CD4-positive, alpha-beta T cell treated with Interferon alpha-2 for 1 hour (primary cell): ENCODE data around the gene AHCYL2.
A peak's percentile ranks its signal among the peaks of the same experiment; 100 is the strongest.
"Not testable (repeated sequence)": the region's sequence is repeated elsewhere in the genome, so short reads cannot be mapped to it uniquely, and the experiment has no call there.

Source experiments
- DNase-seq, 2 donors: peaks; one replicate each; pipeline ENCODE4 v3.0.0-alpha.2; 2020 to 2022

Gene AHCYL2

DNA sequence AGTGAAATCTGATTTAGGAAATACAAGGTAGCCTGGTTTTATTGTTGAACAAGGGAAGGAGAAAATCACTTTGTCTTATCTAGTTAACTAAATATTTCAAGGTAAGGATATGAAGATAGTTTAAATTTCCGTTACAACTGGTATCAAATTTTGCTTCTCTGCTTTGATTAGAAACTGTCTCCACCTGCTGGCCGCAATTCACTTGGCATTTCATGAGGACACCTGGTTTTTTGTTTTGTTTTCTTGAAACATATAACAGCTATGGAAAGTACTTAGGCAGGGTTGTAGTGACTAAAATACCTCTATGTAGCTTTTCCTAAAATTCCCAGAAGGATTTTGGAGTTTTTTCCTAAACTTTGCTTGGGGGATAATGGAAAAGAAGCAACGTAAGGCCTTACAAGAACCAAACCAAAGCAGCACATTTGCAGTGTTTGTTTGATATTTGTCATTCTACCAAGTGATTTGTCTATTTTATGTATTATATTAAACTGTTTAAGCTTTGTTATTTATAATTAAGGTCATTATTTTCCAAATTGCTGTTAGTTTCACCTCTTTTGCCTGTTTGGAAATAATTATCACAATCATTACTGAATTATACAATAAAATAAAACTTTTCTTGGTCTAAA lies 73.6 kb downstream of the AHCYL2 start:
- DNase-seq = peak; percentile 29 to 56

DNA sequence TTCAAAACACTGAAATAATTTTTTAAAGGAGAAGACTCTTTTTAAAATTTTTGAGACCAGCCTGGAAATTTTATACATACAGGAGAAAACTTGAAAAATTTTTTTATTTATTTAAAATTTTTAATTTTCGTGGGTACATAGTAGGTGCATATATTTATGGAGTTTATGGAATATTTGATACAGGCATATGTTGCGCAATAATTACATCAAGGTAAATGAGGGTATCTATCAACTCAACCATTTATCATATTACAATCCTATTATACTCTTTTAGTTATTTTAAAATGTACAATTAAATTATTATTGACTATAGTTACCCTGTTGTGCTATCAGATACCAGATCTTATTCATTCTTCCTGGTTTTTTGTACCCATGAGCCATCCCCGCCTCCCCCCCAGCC lies 75.1 kb downstream of the AHCYL2 start:
- no peak for DNase-seq

DNA sequence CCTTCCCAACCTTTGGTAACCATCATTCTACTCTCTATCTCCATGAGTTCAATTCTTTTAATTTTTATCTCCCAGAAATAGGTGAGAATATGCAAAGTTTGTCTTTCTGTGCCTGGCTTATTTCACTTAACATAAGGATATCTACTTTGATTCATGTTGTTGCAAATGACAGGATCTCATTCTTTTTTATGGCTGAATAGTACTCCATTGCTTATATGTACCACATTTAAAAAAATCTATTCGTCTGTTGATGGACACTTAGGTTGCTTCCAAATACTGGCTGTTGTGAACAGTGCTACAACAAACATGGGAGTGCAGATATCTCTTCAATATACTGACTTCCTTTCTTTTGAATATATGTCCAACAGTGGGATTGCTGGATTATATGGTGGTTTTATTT lies 75.5 kb downstream of the AHCYL2 start:
- DNase-seq = not testable (repeated sequence)

DNA sequence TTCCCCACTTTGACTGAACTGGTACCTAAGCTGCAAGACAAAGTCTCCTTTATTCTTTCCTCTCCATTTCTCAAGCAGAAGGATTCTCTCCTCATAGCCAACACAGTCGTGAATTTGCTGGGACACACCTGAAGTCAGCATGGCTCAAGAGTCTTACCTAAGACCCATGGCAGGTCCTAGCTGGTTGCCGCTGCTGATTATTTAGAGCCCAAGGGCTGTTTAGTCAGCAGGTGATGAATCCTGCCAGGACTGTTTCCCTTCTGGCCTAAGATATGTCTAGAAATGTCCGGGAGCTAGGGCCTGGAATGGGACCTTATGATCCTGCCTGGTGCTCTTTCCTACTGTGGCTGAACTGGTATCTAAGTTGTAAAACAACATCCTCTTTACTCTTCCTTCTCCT lies 82.8 kb downstream of the AHCYL2 start:
- DNase-seq = no peak

DNA sequence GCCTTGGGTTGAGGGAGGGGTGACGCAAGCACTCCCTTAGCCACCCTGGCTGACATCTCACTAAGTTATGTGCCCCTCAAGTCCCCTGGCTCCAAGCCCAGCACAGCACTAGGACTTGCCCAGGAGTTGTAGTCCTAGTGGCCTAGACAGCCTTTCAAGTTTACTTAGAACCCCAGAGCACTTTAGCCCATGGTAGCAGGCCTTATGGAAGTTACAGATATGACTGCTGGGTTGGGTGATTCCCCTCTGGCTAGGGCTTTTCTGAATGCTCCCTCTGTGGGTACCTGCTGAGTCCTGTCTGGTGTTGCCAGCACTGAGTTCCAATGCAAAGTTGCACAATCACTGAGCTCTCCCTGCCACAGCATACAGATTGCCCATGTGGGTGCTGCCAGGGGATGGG lies 83.2 kb downstream of the AHCYL2 start:
- no peak for DNase-seq

DNA sequence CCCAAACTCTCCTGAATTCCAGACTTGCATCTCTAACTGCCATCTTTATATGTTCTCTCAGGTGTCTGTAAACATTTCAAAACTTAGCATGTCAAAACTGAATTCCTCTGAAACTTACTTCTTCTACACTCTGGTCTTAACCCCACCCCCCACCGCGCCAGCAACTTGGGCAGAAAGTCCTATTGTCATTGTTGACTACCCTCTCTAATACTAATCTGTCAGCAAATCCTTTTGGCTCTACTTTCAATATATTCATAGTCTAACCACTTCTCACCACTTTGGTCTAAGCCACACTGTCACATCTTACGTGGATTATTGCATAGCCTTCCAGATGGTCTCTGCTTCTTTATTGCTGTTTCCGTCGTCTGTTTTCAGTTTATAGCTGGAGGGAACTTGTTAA lies 86.6 kb downstream of the AHCYL2 start:
- no peak for DNase-seq

DNA sequence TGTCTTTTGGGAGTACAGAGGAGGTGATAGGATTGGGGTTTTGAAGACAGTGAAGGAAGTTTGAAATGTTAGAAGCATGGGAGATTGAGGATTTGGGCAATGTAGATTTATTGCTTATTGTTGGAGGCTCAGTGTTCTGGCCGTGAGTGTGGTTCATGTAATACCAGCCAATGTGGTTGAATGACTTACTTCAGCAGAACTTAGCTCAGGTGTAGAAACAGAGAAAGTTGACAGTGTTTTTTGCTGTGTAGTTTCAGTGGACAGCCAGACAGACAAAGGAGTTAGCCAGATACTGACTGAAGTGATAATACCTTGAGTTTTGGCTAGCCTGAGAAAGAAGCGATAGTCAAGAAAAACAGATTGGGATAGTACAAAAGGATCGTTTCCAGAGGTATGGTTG lies 88.5 kb downstream of the AHCYL2 start:
- DNase-seq = no peak

DNA sequence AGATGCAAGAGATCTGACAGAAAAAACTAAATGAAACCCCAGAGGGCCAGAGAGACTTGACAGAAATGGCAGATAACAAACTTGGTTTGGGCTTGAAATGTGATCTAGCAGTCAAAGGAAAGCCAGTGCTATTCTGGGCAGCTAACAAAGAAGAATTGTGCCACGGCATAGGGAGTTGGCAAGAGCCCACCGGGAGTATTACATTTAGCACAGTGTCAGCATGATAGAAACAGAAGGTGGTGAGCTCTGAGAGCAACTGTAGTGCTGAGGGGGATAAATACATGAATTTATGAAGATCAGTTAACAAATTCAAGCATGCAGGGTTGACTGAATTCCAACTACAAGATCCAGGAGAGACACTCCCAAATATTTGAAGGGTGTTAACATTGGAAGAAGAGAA lies 91.1 kb downstream of the AHCYL2 start:
- no peak for DNase-seq

DNA sequence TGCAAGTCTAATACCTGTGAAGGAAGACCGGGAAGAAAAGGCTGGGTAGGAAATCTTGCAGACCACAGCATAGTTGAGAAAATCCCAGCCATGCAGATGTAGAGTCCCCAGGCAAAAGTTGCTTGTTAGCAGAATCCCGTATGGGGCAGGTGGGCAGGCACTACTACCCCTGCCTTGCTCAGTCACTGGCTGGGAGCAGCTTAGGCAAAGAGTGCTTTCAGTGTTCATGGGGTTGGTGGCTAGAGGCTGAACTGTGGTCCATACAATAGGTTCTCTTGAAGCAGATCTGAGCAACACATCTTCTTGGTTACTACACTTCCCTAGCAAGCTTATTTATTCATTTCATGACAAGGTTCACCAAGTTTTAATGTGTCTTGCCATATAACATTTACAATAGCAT lies 92.6 kb downstream of the AHCYL2 start:
- no peak for DNase-seq

DNA sequence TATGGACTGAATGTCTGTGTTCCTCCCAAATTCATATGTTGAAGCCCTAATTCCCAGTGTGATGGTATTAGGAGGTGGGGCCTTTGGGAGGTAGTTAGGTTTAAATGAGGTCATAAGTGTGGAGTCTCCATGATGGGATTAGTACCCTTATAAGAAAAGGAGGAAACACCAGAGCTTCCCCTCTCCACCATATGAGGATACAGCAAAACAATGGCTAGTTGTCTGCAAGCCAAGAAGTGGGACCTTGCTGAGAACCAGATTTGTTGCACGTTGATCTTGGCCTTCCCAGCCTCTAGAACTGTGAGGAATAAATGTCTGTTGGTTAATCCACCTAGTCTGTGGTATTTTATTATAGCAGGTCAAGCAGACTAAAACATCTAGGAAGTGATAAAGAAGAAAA lies 102.2 kb downstream of the AHCYL2 start:
- DNase-seq = no peak

DNA sequence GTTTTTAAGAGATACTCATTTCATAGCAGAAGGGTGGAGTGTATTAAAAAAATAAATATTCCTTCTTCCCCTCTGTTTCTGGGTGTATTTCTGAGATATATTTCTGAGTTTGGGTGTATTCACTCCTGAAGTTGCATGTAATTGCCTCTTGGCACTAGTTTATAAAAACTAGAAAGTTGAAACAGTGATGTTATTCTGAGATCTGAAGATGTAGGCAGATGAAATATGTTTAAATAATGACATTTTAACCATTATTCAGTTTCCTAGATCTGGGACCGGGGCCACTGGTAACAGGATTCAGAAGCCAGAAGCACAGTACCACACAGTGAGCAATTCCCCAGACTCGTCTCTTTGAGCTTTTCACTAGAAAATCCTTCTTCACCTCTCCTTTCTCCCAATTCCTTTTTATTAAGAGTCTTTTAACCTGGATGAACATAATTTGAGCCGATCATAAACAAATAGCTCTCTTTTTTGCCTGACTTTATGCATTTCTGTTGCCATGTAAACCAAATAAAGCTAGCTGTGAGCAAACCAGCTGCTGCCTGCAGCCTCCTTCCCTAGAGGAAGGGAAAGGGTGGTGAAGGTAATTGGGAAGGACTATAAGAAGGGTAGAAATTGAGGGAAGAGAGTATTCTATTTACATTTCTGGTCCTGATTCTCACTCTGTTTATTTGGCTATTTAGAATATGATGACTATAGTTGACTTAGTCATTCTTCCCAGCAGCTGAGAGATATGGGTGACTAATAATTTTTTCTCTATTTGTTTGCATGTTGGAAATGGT lies 107.6 kb downstream of the AHCYL2 start:
- DNase-seq = no peak

DNA sequence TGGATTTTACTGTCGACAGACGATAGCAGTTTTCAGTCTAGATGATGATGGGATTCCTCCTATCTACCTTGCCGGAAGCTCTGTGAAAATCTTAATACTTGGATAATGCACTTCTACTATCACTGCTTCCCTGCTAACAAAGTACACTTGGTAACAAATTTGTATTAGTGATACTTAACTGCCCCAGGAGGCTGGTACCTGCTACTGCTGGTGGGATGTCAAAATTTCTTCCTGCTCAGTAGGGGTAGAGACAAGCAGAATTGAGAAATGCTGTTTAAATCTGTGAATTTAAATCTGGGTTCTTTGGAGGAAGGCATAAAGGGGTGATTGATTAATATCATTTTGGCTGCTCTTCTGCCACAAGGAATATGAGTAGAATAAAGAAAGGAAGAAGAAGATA lies 109.6 kb downstream of the AHCYL2 start:
- no peak for DNase-seq

DNA sequence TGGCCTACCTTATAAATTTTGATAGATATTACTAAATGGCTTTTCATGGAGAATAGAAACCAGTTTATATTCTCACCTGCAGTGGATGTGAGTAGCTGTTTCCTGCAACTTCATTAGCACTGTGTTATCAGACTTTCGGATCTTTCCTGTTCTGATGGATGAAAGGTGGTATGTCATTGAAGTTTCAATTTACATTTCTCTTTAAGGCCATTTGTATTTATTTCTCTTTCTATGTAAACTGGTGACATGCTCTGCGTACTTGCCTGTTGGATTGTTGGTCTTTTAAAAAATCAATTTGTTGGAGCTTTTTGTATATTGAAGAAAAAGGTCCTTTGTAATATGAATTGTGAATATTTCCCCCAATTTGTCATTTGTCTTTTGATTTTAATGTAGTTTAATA lies 113.6 kb downstream of the AHCYL2 start:
- DNase-seq = no peak

DNA sequence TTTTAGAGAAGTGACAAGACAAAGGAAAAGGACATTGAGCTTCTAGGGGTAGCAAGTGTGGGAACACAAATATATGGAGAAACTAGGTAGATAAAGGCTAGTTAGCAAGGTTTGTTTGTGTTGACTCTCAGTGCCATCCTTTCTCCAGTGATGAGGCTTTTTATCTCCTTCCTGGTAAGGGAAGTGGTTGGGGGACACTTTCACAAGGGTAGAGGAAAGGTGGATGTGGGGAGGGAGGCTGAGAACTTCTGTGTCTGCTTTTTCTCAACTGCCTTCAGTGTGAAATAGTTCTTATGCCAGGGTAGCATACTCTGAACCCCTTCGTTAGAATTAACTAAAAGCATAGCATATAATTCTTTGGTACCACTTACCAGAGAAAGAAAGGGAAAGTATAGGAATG lies 116.4 kb downstream of the AHCYL2 start:
- DNase-seq = no peak

DNA sequence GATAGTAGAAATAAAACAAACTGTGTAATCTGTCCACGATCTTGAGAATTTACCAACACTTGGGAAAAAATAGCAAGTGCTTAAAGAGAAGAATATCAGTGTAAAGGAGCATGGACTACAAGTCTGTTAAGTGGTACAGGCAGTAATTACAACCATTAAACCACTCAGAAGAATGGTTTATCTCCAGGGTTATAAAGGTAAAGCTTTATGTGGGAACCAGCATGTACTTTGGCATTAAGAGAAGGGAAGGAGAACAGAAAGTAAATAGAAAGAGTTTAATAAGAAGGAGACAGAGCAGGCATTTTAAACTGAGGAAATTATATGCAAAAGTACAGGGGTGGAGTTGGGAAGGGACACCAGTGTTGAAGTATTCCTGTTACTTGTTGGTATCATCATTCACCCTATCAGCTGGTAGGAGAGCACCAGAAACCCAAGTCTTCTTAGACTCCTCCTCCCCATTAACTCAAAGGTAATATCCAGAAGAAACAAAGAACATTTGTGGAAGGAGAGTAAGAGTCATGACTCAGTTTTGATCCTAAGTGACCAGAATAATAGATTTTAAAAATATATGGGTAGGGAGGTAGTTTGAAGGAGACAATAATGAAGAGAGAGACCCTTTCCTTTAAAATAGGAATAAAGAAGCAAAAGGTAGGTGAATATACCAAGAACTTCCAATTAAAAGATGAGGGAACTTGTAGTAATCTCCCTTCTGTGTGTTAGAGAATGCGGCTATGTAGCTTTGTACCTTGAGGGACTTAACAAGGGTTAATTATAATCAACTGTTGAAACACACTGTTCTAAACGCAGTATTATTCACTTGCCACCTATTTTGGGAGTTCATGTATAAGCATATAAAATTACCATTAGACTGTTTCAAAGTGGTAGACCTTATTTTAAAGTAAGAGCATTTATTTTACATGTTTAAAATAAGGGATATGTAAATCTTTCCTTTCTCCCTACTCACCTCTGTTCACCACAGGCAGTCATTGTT lies 117.3 kb downstream of the AHCYL2 start:
- no peak for DNase-seq

DNA sequence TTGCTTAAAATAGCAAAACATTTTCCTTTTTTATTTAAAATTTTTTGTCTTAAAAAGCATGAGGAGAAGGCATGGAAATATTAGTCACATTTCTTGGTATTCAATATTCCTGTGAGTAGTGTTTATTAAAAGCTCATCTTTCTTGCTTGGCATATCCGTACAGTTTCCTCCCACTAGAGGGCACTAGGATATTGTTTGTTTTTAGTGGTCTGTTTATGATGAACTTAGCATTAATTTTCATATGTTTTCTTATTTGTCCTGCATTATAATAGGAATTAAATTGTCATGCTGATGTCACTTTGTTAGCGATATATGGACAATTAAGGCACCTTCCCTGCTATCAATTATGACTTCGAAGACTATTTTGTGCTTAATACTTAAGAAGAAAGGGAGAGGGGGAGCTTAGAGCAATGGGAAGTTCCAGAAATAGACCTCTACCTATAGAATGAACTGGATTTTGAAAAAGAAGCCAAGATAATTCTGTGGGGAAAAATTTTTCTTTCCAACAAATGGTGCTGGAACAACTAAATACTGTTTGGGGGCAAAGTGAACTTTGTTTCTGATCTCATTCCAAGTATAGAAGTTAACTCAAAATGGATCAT lies 118.4 kb downstream of the AHCYL2 start:
- peak in 1 of 2 donors; percentile 56 for DNase-seq

DNA sequence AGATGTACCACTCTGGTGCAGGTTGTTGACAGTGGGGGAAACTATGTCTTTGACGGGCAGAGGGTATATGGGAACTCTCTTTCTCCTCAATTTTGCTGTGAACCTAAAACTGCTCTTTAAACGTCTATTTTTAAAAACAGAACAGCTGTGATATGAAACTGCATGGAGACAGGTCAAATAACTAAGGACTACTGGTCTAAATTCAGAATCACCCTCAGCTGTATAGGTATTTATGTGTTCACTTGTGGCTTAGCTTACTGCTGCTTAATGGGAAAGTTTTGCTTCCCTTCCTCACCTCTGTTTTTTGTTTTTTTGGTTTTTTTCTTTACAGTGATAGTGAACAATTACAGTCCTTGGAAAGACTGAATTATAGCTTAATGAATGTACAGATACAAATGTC lies 122.5 kb downstream of the AHCYL2 start:
- DNase-seq = no peak

DNA sequence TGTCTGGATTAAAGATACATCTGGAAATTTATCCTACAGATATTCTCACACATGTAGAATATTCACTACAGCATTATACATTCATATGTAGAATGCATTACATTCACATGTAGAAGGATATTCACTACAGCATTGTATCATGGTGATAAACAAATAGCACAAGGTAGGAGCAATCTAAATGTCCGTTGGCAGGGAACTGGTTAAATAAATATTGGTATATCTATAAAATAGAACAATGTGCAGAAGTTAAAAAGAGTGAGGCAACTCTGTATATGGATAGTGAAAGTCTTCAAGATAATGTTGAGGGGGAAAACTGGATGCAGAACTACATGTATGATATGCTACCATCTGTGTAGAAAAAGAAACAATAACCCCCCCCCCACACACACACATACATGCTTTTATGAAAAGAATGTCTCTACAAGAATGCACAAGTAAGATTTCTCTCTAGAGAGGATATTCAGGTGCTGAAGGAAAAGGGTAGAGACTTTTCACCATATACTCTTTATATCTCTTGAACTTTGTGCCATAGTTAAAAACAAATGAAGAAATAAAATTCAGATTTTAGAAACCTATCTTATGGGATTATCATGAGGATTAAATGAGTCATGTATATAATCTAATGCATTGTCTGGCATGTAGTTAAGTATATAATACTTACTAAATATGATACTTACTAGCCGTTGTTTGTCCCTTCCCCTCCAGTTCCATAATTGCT lies 123.4 kb downstream of the AHCYL2 start:
- DNase-seq = no peak

DNA sequence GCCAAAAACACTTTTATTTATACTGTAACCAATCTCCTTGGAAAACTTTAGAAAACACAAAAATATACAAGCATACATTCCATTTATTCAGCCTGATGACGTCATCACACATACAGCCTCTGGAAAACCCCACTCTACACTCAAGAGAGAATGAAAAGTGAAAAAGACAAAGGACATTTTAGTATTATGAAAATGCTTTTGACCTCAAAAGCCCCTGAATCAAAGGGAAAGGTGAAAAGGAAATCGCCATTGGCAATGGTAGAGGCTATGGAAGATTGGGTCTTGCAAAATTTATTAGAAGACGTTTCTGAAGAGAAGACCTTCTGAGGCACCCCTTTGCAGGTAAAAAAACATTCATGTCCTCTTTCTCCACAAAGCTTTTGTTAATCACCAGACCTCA lies 126.5 kb downstream of the AHCYL2 start:
- no peak for DNase-seq

DNA sequence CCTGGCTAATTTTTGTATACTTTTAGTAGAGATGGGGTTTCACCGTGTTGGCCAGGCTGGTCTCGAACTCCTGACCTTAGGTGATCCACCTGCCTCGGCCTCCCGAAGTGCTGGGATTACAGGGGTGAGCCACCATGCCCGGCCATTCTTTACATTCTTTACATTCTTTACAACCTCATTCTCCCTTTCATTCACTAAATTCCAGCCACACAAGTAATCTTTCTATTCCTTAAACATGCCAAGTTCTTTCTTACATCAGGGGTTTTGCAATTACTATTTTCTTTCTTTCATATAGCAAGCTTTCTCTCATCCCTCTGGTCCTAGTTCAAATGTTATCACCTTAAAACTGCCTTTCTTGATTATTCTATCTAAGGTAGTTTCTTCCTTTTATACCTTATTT lies 128.3 kb downstream of the AHCYL2 start:
- not testable (repeated sequence) for DNase-seq

DNA sequence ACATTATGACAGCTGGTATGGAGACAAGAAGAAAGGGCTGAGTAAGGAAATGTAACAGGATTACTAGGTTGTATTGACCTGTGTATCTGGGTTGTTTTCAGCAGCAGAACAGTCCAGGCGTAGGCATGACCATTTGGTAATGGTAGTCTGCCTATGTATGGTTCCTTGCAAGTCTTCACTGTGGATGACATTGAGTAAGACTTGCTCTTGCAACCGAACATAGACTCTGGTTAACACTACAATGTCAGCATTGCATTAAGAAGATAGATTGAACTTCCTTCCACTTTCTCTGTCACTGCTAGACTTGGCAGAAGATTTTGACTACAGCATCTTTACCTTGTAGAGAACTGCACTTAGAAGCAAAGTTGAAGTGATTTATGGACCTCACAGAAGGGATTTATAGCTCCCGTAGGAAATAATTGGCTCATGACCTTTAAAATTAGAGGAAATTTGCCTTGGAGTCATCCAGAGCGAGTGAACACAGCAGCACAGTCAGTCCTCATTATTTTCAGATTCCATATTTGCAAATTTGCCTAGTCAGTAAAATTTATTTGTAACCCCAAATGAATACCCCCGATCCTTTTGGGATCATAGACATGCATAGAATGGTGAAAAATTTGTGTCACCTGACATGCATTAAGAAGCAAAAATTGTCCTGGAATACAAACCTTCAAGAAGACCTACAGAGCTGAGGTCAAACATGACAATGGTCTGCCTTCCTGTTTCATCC lies 129.8 kb downstream of the AHCYL2 start:
- no peak for DNase-seq

DNA sequence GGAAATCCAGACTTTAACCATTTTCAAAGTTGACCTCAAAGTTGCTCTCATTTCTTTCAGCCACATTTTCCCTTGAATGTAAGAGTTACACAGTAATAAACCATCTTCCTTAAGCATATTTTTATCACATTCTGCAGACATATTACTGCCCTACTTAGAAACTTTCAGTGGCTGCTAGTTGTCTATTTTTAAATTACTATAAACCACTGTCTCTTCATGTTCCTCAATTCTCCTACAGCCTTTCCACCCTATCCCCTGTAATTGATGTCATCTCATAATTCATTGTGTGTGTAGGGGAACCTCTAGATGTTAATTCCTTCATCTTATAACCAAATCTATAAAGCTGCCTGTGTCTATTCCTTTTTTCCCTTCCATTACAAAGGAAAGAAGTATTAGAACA lies 131.3 kb downstream of the AHCYL2 start:
- DNase-seq = no peak
